Hematopoietic multipotent progenitor cell treated with erythropoietin and hydrocortisone succinate and interleukin-3 and kit ligand, for 4 days (in vitro differentiated cells): ENCODE results near the gene MET.

ENCODE experiments used
- DNase-seq: peaks from one replicate; pipeline ENCODE4 v3.0.0-alpha.2; 2015

The MET gene

GRCh38 chr7:116665332-116665996 is 6.5 kb upstream of the MET start:
- peak; percentile 35 for DNase-seq

GRCh38 chr7:116669769-116670168 is 2.2 kb upstream of the MET start:
- no peak for DNase-seq

GRCh38 chr7:116670409-116671015 is 1.5 kb upstream of the MET start:
- no peak for DNase-seq

GRCh38 chr7:116671111-116671510 is 885 bp upstream of the MET start:
- DNase-seq, result no peak

- DNase-seq, result no peak
Observed at GRCh38 chr7:116672596-116673456, 830 bp downstream of the MET start.

- DNase-seq, result no peak
Observed at GRCh38 chr7:116673457-116673865, 1.5 kb downstream of the MET start.

GRCh38 chr7:116674508-116675173 is 2.6 kb downstream of the MET start:
- no peak for DNase-seq

- DNase-seq, result no peak
Observed at GRCh38 chr7:116675812-116676355, 3.9 kb downstream of the MET start.

- DNase-seq, result peak; percentile 20
Observed at GRCh38 chr7:116678780-116679179, 6.8 kb downstream of the MET start.

- DNase-seq, result no peak
Observed at GRCh38 chr7:116679500-116679899, 7.5 kb downstream of the MET start.

- peak; percentile 77 for DNase-seq
Observed at GRCh38 chr7:116683786-116684185, 11.8 kb downstream of the MET start.

- DNase-seq, result no peak
Observed at GRCh38 chr7:116686033-116686432, 14.0 kb downstream of the MET start.

- no peak for DNase-seq
Observed at GRCh38 chr7:116686812-116687419, 14.9 kb downstream of the MET start.

GRCh38 chr7:116687801-116688201 is 15.8 kb downstream of the MET start:
- no peak for DNase-seq

- DNase-seq, result peak; percentile 59
Observed at GRCh38 chr7:116689790-116690259, 17.8 kb downstream of the MET start.

- no peak for DNase-seq
Observed at GRCh38 chr7:116691664-116692063, 19.7 kb downstream of the MET start.

GRCh38 chr7:116692401-116693308 is 20.7 kb downstream of the MET start:
- DNase-seq, result no peak

GRCh38 chr7:116696707-116697106 is 24.7 kb downstream of the MET start:
- no peak for DNase-seq

- no peak for DNase-seq
Observed at GRCh38 chr7:116697152-116697551, 25.2 kb downstream of the MET start.

GRCh38 chr7:116697761-116698160 is 25.8 kb downstream of the MET start:
- no peak for DNase-seq

- no peak for DNase-seq
Observed at GRCh38 chr7:116698396-116698795, 26.4 kb downstream of the MET start.
